ENCODE results near the gene RAB35.

DNA sequence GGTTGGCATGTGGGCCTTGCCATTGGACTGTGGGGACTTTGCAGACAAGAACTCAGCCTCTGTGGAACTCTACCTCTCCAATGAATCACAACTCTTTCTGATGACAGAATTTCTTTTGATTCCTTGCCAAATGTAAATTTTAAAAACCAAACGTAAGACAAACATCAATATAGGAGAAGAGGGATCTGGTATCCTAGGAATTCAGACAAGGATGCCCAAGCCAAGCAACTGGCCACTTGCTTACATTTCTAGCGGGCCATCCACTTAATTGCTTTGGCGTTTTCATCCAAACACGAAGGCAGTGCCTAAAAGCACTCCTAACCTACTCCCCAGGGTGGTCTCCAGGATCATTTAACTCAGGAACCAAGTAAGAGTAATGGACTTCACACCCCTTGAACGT, 23.4 kb upstream of the RAB35 start:
- no peak for TF ChIP-seq POLR2A (IDR thresholded peaks at IDR 0.05)
- TF ChIP-seq, protein P1, sequence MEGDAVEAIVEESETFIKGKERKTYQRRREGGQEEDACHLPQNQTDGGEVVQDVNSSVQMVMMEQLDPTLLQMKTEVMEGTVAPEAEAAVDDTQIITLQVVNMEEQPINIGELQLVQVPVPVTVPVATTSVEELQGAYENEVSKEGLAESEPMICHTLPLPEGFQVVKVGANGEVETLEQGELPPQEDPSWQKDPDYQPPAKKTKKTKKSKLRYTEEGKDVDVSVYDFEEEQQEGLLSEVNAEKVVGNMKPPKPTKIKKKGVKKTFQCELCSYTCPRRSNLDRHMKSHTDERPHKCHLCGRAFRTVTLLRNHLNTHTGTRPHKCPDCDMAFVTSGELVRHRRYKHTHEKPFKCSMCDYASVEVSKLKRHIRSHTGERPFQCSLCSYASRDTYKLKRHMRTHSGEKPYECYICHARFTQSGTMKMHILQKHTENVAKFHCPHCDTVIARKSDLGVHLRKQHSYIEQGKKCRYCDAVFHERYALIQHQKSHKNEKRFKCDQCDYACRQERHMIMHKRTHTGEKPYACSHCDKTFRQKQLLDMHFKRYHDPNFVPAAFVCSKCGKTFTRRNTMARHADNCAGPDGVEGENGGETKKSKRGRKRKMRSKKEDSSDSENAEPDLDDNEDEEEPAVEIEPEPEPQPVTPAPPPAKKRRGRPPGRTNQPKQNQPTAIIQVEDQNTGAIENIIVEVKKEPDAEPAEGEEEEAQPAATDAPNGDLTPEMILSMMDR (IDR thresholded peaks at IDR 0.05) = no peak
- TF ChIP-seq POLR2AphosphoS5 (IDR thresholded peaks at IDR 0.05; ENCODE audit: insufficient read depth in 1 of 2, low read depth in 1 of 2) = no peak

Measured in vagina (tissue), 2 donors.